HepG2 (cell line): Measurements from ENCODE around the gene TEKT5. TPM values are rescaled to one million over a fixed set of nuclear protein-coding genes. Genes with fewer than 3 reads are reported as not detected.
A peak's percentile ranks its signal among the peaks of the same experiment; 100 is the strongest.

Experiments
- AKNA ChIP-seq: sonication (generic); formaldehyde crosslinking; IDR thresholded peaks from 2 replicates; pipeline ENCODE4 v1.4.0; 2020; ENCODE audit warnings: missing genetic modification reagents, borderline replicate concordance
- CBFB ChIP-seq: sonication (generic); formaldehyde crosslinking; IDR thresholded peaks from 2 replicates; pipeline ENCODE4 v1.4.0; 2020; ENCODE audit warnings: missing genetic modification reagents
- KAT2B ChIP-seq: fragments of 150-350 bp; IDR thresholded peaks from 2 replicates; pipeline ENCODE4 v1.6.1; 2014; ENCODE audit warnings: low read depth, low read length, borderline replicate concordance
- NONO ChIP-seq, 2 experiments: fragments of 450-650 bp in 1 of 2; sonication (generic) in 1 of 2; formaldehyde crosslinking in 1 of 2; IDR thresholded peaks in 1 of 2; conservative IDR thresholded peaks in 1 of 2; 2 replicates each; pipeline versions ENCODE4 v1.6.1 to v1.8.0; 2017 to 2022; ENCODE audit warnings: mild to moderate bottlenecking in 1 of 2, missing genetic modification reagents in 1 of 2, moderate library complexity in 1 of 2
- THAP7 ChIP-seq: sonication (generic); formaldehyde crosslinking; IDR thresholded peaks from 2 replicates; pipeline ENCODE4 v1.8.1; 2023; ENCODE audit warnings: mild to moderate bottlenecking, missing genetic modification reagents
- ZHX2 ChIP-seq, 2 experiments: sonication (generic) in 1 of 2; formaldehyde crosslinking in 1 of 2; IDR thresholded peaks; 2 replicates each; pipeline versions ENCODE4 v1.6.1 to v1.9.0; 2014 to 2022; ENCODE audit warnings: antibody characterized with exemption in 1 of 2, borderline replicate concordance in 1 of 2, inconsistent platforms in 1 of 2, low read depth in 1 of 2, missing genetic modification reagents in 1 of 2
- ZNF121 ChIP-seq: sonication (generic); formaldehyde crosslinking; IDR thresholded peaks from 2 replicates; pipeline ENCODE4 v1.5.0; 2020; ENCODE audit warnings: mild to moderate bottlenecking, missing genetic modification reagents
- ZNF33B ChIP-seq: sonication (generic); formaldehyde crosslinking; IDR thresholded peaks from 2 replicates; pipeline ENCODE4 v1.5.1; 2020; ENCODE audit warnings: mild to moderate bottlenecking, missing genetic modification reagents
- ZNF431 ChIP-seq: sonication (generic); formaldehyde crosslinking; IDR thresholded peaks from 2 replicates; pipeline ENCODE4 v1.9.0; 2022; ENCODE audit warnings: missing genetic modification reagents, low read depth, mild to moderate bottlenecking, borderline replicate concordance
- ZNF770 ChIP-seq: sonication (generic); formaldehyde crosslinking; IDR thresholded peaks from 2 replicates; pipeline ENCODE4 v1.5.0; 2020; ENCODE audit warnings: mild to moderate bottlenecking, missing genetic modification reagents
- ZNF792 ChIP-seq: IDR thresholded peaks from 2 replicates; pipeline ENCODE4 v1.6.1; 2016
- ZNF850 ChIP-seq: sonication (generic); formaldehyde crosslinking; conservative IDR thresholded peaks from 2 replicates; pipeline ENCODE4 v1.9.0; 2021; ENCODE audit warnings: mild to moderate bottlenecking, missing genetic modification reagents
- polyA plus RNA-seq, 8 experiments: library from polyadenylated mRNA; depleted of rRNA in 3 of 8; stranded (reverse) in 7 of 8; unstranded in 1 of 8; fragments of >200 nt; fragmentation: Illumina TruSeq in 4 of 8; extraction: Trizol in 4 of 8; gene quantifications; 2 replicates each; pipeline versions ENCODE4 v1.2.1 to v1.2.3, GENCODE V29; 2011 to 2016; ENCODE audit warnings: low read depth in 4 of 8, missing spikeins in 1 of 8, mixed read lengths in 1 of 8; ENCODE audit not compliant: insufficient read depth in 1 of 8
- total RNA-seq, 5 experiments: library from RNA; depleted of rRNA; stranded (reverse); fragments of >200 nt; fragmentation: Illumina TruSeq; extraction: Trizol; gene quantifications; 2 replicates each; pipeline ENCODE4 v1.2.3, GENCODE V29; 2016; ENCODE audit warnings: low read depth in 1 of 5

Gene TEKT5
- total and polyA plus RNA-seq, 2 of the 13 experiments (the other 11 are each of a cell fraction or from before 2014, with no cell fraction given): 0.16 TPM; not detected in 1

- TF ChIP-seq AKNA (CRISPR knock-in tag): no peak
- TF ChIP-seq ZNF850: no peak; the same call in 1 of the 2 replicates
- TF ChIP-seq CBFB (CRISPR knock-in tag): no peak
- TF ChIP-seq ZHX2 (IDR thresholded peaks at IDR 0.05; ENCODE audit: low read depth): no peak
- no peak for TF ChIP-seq ZHX2 (CRISPR knock-in tag; IDR thresholded peaks at IDR 0.05; ENCODE audit: borderline replicate concordance)
- peak; percentile 65 for TF ChIP-seq ZNF121 (CRISPR knock-in tag)
- peak; percentile 45; the same call in 1 of the 2 replicates for TF ChIP-seq ZNF792
- no peak; the same call in 1 of the 2 replicates for TF ChIP-seq ZNF33B (CRISPR knock-in tag)
- peak; percentile 49; the same call in 1 of the 2 replicates for TF ChIP-seq ZNF770 (CRISPR knock-in tag)
- 0 out of 2 replicates have a peak, but pooled peaks have one; percentile 32 for TF ChIP-seq THAP7 (CRISPR knock-in tag)
- TF ChIP-seq KAT2B: no peak
- no peak for TF ChIP-seq NONO (IDR thresholded peaks at IDR 0.05)
- no peak for TF ChIP-seq NONO (CRISPR knock-in tag; conservative IDR thresholded peaks at IDR 0.05)
- no peak for TF ChIP-seq ZNF431 (CRISPR knock-in tag)
Measured at GRCh38 chr16:10728003-10728887, 33.5 kb upstream of the TEKT5 start (continued).
